HepG2 (cell line): ENCODE data around the gene ENPP1. TPM values are rescaled to one million over a fixed set of nuclear protein-coding genes. Genes with fewer than 3 reads are reported as not detected.

ENCODE experiments used
- ATM ChIP-seq: fragments of 450-650 bp; IDR thresholded peaks from 2 replicates; pipeline ENCODE4 v1.7.1; 2017; ENCODE audit warnings: mild to moderate bottlenecking, borderline replicate concordance
- CBX1 ChIP-seq: IDR thresholded peaks from one replicate; pipeline ENCODE4 v1.6.1; 2016; ENCODE audit warnings: antibody characterized with exemption, low read depth
- EP300 ChIP-seq, 3 experiments: sonication (generic) in 1 of 3; formaldehyde crosslinking in 1 of 3; IDR thresholded peaks; 2 replicates each; pipeline versions ENCODE4 v1.5.1 to v1.6.1; 2011 to 2020; ENCODE audit warnings: low read depth in 2 of 3, low read length in 2 of 3, borderline replicate concordance in 1 of 3, improper control_type of control experiment in 1 of 3, mild to moderate bottlenecking in 1 of 3, missing genetic modification reagents in 1 of 3, moderate library complexity in 1 of 3
- FIP1L1 ChIP-seq: fragments of 200-400 bp; formaldehyde crosslinking; IDR thresholded peaks from 2 replicates; pipeline ENCODE4 v1.6.1; 2018; ENCODE audit warnings: low read depth, mild to moderate bottlenecking, low read length, moderate library complexity, borderline replicate concordance; ENCODE audit not compliant: insufficient read depth
- RFX1 ChIP-seq: fragments of 450-650 bp; IDR thresholded peaks from 2 replicates; pipeline ENCODE4 v1.6.1; 2017
- SAP130 ChIP-seq: IDR thresholded peaks from 2 replicates; pipeline ENCODE4 v1.6.1; 2016; ENCODE audit warnings: low read depth
- STAG1 ChIP-seq: sonication (generic); formaldehyde crosslinking; IDR thresholded peaks from 2 replicates; pipeline ENCODE4 v1.4.0; 2020; ENCODE audit warnings: missing genetic modification reagents
- TRIM24 ChIP-seq: sonication (generic); formaldehyde crosslinking; IDR thresholded peaks from 2 replicates; pipeline ENCODE4 v1.8.0; 2022; ENCODE audit warnings: mild to moderate bottlenecking, missing genetic modification reagents
- ZBTB20 ChIP-seq: sonication (generic); formaldehyde crosslinking; IDR thresholded peaks from 2 replicates; pipeline ENCODE4 v1.8.1; 2023; ENCODE audit warnings: missing genetic modification reagents, low read depth, mild to moderate bottlenecking, borderline replicate concordance
- ZKSCAN1 ChIP-seq: fragments of 150-350 bp; IDR thresholded peaks from 2 replicates; pipeline ENCODE4 v1.6.1; 2014; ENCODE audit warnings: low read length
- ZNF3 ChIP-seq: IDR thresholded peaks from 2 replicates; pipeline ENCODE4 v1.7.0; 2017; ENCODE audit warnings: inconsistent platforms
- ZNF549 ChIP-seq: sonication (generic); formaldehyde crosslinking; IDR thresholded peaks from 2 replicates; pipeline ENCODE4 v1.5.0; 2020; ENCODE audit warnings: missing genetic modification reagents
- ZNF879 ChIP-seq: sonication (generic); formaldehyde crosslinking; IDR thresholded peaks from 2 replicates; pipeline ENCODE4 v1.8.1; 2023; ENCODE audit warnings: missing genetic modification reagents
- polyA plus RNA-seq, 8 experiments: library from polyadenylated mRNA; depleted of rRNA in 3 of 8; stranded (reverse) in 7 of 8; unstranded in 1 of 8; fragments of >200 nt; fragmentation: Illumina TruSeq in 4 of 8; extraction: Trizol in 4 of 8; gene quantifications; 2 replicates each; pipeline versions ENCODE4 v1.2.1 to v1.2.3, GENCODE V29; 2011 to 2016; ENCODE audit warnings: low read depth in 4 of 8, missing spikeins in 1 of 8, mixed read lengths in 1 of 8; ENCODE audit not compliant: insufficient read depth in 1 of 8
- total RNA-seq, 5 experiments: library from RNA; depleted of rRNA; stranded (reverse); fragments of >200 nt; fragmentation: Illumina TruSeq; extraction: Trizol; gene quantifications; 2 replicates each; pipeline ENCODE4 v1.2.3, GENCODE V29; 2016; ENCODE audit warnings: low read depth in 1 of 5
- TF ChIP-seq, protein P1 (sequence below): sonication (generic); formaldehyde crosslinking; IDR thresholded peaks from 2 replicates; pipeline ENCODE4 v1.4.0; 2020; ENCODE audit warnings: mild to moderate bottlenecking, missing genetic modification reagents, borderline replicate concordance
- TF ChIP-seq, protein P2 (sequence below): sonication (generic); formaldehyde crosslinking; IDR thresholded peaks from 2 replicates; pipeline ENCODE4 v1.9.0; 2022; ENCODE audit warnings: low read depth, missing genetic modification reagents
- TF ChIP-seq, protein P3 (sequence below): sonication (generic); formaldehyde crosslinking; IDR thresholded peaks from 2 replicates; pipeline ENCODE4 v1.4.0; 2020; ENCODE audit warnings: missing genetic modification reagents
- TF ChIP-seq, protein P4 (sequence below), 2 experiments: sonication (generic) in 1 of 2; formaldehyde crosslinking in 1 of 2; IDR thresholded peaks; 2 replicates each; pipeline versions ENCODE4 v1.4.0 to v1.6.1; 2018 to 2020; ENCODE audit warnings: missing genetic modification reagents in 2 of 2, borderline replicate concordance in 1 of 2, low read depth in 1 of 2, mild to moderate bottlenecking in 1 of 2, missing biosample characterization in 1 of 2

Gene ENPP1
- total and polyA plus RNA-seq, 2 of the 13 experiments (the other 11 are each of a cell fraction or from before 2014, with no cell fraction given): 56.5 to 160 TPM

DNA sequence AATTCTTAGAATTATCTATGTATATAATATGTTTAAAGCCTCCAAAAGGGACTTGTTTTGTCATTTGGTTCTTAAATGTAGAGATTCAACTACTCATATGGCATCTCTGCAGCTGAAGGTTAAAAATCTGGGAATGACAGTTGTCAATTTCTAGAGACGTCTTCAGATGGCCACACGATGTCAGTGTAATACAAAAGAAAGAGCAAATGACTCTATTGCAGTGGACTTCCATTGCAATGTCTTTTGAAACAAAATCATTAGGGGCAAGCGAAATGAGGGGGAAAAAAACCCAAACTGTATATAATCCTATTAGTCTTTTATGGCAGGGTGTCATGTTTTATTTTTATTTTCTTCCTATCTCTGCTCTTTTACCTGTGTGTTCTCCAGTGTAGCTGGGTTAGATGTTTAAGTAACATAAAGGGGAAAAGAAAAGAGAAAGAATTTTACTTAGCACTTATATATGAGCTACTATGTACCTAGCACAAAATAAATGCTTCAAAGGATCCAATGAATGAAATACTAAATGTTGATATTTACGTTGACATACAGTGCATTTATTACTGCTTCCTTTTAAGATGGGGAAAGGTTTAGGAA lies 117.2 kb downstream of the ENPP1 start (continued):
- TF ChIP-seq, protein P1, sequence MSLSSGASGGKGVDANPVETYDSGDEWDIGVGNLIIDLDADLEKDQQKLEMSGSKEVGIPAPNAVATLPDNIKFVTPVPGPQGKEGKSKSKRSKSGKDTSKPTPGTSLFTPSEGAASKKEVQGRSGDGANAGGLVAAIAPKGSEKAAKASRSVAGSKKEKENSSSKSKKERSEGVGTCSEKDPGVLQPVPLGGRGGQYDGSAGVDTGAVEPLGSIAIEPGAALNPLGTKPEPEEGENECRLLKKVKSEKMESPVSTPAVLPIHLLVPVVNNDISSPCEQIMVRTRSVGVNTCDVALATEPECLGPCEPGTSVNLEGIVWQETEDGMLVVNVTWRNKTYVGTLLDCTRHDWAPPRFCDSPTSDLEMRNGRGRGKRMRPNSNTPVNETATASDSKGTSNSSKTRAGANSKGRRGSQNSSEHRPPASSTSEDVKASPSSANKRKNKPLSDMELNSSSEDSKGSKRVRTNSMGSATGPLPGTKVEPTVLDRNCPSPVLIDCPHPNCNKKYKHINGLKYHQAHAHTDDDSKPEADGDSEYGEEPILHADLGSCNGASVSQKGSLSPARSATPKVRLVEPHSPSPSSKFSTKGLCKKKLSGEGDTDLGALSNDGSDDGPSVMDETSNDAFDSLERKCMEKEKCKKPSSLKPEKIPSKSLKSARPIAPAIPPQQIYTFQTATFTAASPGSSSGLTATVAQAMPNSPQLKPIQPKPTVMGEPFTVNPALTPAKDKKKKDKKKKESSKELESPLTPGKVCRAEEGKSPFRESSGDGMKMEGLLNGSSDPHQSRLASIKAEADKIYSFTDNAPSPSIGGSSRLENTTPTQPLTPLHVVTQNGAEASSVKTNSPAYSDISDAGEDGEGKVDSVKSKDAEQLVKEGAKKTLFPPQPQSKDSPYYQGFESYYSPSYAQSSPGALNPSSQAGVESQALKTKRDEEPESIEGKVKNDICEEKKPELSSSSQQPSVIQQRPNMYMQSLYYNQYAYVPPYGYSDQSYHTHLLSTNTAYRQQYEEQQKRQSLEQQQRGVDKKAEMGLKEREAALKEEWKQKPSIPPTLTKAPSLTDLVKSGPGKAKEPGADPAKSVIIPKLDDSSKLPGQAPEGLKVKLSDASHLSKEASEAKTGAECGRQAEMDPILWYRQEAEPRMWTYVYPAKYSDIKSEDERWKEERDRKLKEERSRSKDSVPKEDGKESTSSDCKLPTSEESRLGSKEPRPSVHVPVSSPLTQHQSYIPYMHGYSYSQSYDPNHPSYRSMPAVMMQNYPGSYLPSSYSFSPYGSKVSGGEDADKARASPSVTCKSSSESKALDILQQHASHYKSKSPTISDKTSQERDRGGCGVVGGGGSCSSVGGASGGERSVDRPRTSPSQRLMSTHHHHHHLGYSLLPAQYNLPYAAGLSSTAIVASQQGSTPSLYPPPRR (CRISPR knock-in tag): no peak
- TF ChIP-seq, protein P2, sequence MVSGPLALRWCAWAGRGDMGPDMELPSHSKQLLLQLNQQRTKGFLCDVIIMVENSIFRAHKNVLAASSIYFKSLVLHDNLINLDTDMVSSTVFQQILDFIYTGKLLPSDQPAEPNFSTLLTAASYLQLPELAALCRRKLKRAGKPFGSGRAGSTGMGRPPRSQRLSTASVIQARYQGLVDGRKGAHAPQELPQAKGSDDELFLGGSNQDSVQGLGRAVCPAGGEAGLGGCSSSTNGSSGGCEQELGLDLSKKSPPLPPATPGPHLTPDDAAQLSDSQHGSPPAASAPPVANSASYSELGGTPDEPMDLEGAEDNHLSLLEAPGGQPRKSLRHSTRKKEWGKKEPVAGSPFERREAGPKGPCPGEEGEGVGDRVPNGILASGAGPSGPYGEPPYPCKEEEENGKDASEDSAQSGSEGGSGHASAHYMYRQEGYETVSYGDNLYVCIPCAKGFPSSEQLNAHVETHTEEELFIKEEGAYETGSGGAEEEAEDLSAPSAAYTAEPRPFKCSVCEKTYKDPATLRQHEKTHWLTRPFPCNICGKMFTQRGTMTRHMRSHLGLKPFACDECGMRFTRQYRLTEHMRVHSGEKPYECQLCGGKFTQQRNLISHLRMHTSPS (CRISPR knock-in tag): no peak
- no peak for TF ChIP-seq ATM
- no peak for TF ChIP-seq CBX1
- 0 out of 2 replicates have a peak, but pooled peaks have one; percentile 26 for TF ChIP-seq ZNF3 (CRISPR knock-in tag)
- TF ChIP-seq ZNF549 (CRISPR knock-in tag): no peak
- TF ChIP-seq ZBTB20 (CRISPR knock-in tag): no peak
- TF ChIP-seq, protein P3, sequence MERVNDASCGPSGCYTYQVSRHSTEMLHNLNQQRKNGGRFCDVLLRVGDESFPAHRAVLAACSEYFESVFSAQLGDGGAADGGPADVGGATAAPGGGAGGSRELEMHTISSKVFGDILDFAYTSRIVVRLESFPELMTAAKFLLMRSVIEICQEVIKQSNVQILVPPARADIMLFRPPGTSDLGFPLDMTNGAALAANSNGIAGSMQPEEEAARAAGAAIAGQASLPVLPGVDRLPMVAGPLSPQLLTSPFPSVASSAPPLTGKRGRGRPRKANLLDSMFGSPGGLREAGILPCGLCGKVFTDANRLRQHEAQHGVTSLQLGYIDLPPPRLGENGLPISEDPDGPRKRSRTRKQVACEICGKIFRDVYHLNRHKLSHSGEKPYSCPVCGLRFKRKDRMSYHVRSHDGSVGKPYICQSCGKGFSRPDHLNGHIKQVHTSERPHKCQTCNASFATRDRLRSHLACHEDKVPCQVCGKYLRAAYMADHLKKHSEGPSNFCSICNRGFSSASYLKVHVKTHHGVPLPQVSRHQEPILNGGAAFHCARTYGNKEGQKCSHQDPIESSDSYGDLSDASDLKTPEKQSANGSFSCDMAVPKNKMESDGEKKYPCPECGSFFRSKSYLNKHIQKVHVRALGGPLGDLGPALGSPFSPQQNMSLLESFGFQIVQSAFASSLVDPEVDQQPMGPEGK: peak; percentile 8; the same call in 1 of the 2 replicates
- peak; percentile 99 for TF ChIP-seq STAG1
- TF ChIP-seq FIP1L1: no peak
- TF ChIP-seq ZKSCAN1: no peak
- TF ChIP-seq, protein P4, sequence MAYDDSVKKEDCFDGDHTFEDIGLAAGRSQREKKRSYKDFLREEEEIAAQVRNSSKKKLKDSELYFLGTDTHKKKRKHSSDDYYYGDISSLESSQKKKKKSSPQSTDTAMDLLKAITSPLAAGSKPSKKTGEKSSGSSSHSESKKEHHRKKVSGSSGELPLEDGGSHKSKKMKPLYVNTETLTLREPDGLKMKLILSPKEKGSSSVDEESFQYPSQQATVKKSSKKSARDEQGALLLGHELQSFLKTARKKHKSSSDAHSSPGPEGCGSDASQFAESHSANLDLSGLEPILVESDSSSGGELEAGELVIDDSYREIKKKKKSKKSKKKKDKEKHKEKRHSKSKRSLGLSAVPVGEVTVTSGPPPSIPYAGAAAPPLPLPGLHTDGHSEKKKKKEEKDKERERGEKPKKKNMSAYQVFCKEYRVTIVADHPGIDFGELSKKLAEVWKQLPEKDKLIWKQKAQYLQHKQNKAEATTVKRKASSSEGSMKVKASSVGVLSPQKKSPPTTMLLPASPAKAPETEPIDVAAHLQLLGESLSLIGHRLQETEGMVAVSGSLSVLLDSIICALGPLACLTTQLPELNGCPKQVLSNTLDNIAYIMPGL (CRISPR knock-in tag; IDR thresholded peaks at IDR 0.05; ENCODE audit: borderline replicate concordance in 1 of 2, low read depth in 1 of 2): peak in 1 of 2 experiments; percentile 42; a peak in 1 of 4 replicates
- no peak for TF ChIP-seq ZNF879 (CRISPR knock-in tag)
- 0 out of 2 replicates have a peak, but pooled peaks have one; percentile 21 for TF ChIP-seq SAP130 (CRISPR knock-in tag)
- no peak for TF ChIP-seq RFX1
- no peak for TF ChIP-seq TRIM24
- no peak for TF ChIP-seq EP300 (IDR thresholded peaks at IDR 0.05; ENCODE audit: low read depth in 2 of 2, low read length in 2 of 2)
- no peak for TF ChIP-seq EP300 (CRISPR knock-in tag; IDR thresholded peaks at IDR 0.05; ENCODE audit: borderline replicate concordance)
